Middle frontal gyrus (tissue), 1 donor: ENCODE data around the gene BHLHA15.

Source experiments
- DNase-seq: peaks from one replicate; pipeline ENCODE4 v3.0.0-alpha.2; 2015; ENCODE audit warnings: low spot score; ENCODE audit errors: extremely low spot score

The BHLHA15 gene

GRCh38 chr7:98186452-98187137 is 24.6 kb upstream of the BHLHA15 start:
- no peak for DNase-seq

DNA sequence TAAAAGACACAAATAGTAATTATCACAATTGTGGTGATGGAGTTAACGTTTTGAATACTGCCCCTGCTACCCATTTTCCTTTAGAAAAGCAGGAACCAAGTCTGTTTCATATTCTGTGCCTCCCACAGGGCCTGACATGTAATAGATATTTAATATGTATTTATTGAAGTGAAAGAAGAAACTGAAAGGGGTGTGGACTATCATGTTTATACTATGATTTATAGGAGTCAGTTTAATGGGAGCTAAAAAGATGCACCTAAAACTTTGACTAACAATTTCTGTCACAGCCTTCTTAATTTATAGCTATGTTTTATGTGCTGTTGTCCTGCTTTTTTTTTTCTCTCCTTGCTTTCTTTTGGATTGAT is 24.1 kb upstream of the BHLHA15 start:
- DNase-seq, result no peak

DNA sequence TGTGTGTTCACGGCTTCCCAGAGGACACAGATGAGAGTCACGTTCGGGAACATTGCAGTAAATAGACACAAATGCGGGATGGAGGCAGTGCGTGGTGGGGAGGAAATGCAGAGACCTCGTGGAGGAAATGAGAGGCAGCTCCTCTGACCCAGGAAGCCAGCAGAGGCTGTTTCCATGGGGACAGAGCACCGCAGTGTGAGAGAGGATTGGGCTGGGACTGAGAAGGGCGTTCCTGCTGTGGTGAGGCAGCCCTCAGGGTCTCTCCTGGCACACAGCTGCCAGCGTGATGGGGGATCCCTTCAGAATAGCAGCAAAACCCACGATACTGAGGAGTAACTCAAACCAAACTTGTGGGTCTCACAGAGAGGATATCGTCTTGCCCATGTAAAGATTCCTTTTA is 21.7 kb upstream of the BHLHA15 start:
- DNase-seq, result no peak

- no peak for DNase-seq
These were observed 19.4 kb upstream of the BHLHA15 start for GRCh38 chr7:98191668-98192431.

DNA sequence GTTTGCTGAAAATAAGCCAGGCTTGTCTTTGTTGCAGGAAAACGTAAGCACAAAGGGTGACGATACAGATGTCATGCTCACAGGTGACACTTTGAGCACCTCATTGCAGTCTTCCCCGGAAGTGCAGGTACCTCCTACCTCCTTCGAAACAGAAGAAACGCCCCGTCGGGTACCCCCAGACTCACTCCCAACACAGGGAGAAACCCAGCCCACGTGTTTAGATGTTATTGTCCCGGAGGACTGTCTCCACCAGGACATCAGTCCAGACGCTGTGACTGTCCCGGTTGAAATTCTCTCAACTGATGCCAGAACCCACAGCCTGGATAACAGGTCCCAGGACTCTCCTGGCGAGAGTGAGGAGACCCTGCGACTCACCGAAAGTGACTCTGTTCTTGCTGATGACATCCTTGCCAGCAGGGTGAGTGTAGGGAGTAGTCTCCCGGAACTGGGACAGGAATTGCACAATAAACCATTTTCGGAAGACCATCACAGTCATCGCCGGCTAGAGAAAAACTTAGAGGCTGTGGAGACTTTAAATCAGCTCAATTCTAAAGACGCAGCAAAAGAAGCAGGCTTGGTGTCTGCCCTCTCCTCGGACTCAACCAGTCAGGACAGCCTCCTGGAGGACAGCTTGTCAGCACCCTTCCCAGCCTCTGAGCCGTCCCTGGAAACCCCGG is 18.3 kb upstream of the BHLHA15 start:
- DNase-seq, result no peak

DNA sequence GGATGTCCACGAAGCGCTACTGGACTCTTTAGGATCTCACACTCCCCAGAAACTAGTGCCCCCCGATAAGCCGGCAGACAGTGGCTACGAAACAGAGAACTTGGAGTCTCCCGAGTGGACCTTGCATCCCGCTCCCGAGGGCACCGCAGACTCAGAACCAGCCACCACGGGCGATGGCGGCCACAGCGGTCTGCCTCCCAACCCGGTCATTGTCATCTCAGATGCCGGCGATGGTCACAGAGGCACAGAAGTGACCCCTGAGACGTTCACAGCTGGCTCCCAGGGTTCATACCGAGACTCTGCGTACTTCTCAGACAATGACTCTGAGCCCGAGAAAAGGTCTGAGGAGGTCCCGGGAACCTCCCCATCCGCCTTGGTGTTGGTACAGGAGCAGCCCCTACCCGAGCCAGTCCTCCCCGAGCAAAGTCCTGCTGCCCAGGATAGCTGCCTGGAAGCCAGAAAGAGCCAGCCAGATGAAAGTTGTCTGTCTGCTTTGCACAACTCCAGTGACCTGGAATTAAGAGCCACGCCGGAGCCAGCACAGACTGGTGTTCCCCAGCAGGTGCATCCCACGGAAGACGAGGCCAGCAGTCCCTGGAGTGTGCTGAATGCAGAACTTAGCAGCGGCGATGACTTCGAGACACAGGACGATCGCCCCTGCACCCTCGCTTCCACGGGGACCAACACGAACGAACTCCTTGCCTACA is 17.6 kb upstream of the BHLHA15 start:
- no peak for DNase-seq

GRCh38 chr7:98194186-98194585 is 17.1 kb upstream of the BHLHA15 start:
- DNase-seq, result no peak

DNA sequence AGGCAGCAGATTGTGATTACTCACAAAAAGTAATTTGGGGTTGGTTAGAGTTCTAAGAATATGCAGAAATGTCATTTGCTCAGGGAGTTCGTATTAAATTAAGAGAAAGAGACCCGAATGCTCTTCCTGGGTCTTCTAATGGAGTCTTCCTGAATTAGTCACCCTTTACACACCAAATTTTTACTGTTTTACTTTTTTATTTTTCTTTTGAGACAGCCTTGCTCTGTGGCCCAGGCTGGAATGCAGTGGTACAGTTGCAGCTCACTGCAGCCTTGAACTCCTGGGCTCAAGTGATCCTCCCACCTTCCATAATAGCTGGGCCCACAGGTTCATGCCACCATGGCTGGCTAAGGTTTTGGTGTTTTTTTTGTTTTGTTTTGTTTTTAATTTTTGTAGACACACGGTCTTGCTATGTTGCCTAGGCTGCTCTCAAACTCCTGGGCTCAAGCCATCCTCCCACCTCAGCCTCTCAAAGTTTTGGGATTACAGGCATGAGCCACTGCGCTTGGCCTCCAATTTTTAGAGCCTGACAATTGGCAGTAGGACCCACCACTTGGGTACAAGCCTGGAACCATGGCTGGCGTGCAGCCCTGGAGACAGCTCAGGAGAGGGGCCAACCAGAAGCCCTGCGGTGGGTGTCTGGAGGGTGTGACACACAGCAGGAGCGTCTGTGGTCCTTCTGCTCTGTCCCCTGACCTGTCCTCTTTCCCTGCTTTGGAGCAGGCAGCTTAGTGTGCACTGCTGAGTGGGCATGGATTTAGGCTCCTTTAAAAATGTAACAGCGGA is 16.4 kb upstream of the BHLHA15 start:
- DNase-seq, result no peak

- no peak for DNase-seq
These were observed 14.3 kb upstream of the BHLHA15 start for GRCh38 chr7:98196706-98197605.

- DNase-seq, result no peak
These were observed 12.1 kb upstream of the BHLHA15 start for GRCh38 chr7:98199131-98199530.

DNA sequence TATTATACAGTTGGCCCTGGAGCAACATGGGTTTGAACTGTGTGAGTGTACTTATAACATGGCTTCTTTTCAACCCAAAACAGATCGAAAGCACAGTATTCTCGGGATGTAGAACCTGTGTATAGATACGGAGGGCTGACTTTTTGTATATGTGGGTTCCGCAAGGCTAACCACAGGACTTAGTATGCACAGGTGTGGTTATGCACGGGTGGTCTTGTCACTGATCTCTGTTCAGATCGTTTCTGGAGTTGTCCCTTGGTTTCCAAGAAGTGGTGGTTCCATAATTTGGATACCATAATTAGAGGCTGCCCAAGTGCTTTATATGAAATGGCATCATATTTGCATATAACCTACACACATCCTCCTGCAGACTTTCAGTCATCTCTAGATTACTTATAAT is 10.9 kb upstream of the BHLHA15 start:
- no peak for DNase-seq

DNA sequence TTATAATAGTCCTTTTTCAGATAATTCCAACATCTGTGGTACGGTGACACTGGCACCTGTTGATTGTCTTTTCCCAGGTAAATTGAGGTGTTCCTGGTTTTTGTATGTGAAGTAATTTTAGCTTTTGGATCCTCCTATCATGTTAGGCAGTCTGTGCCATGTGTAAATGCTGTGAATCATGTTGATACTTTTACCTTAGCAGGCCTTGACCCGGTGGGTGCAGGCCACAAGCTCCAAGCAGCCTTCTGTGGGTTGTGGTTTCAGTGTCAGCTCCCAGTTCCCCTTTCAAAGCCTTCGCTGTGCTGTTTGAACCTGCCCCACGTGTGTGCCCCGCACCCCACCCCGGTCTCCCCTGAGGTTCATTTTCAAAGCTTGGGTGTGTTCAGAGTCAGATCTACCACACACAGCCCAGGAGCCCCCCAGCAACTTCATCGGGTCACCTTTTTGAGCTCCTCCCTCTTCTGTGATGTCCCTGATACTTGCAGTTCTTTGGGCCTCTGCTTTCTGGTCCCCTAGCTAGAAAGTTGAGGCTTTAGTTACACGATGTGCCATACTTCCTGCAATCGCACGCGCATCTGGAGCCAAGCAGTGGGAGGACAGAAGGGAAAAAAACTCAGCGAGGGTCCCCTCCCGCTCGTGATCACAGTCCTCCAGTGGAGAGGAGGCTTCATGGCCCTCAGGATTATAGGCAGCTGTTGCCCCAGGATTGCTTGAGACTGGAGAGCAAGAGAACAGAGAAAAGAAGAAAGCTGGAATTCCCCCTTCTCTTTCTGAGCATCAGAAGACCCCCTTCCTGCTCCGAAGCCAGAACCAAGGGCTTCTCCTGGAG is 8.7 kb upstream of the BHLHA15 start:
- DNase-seq, result no peak

DNA sequence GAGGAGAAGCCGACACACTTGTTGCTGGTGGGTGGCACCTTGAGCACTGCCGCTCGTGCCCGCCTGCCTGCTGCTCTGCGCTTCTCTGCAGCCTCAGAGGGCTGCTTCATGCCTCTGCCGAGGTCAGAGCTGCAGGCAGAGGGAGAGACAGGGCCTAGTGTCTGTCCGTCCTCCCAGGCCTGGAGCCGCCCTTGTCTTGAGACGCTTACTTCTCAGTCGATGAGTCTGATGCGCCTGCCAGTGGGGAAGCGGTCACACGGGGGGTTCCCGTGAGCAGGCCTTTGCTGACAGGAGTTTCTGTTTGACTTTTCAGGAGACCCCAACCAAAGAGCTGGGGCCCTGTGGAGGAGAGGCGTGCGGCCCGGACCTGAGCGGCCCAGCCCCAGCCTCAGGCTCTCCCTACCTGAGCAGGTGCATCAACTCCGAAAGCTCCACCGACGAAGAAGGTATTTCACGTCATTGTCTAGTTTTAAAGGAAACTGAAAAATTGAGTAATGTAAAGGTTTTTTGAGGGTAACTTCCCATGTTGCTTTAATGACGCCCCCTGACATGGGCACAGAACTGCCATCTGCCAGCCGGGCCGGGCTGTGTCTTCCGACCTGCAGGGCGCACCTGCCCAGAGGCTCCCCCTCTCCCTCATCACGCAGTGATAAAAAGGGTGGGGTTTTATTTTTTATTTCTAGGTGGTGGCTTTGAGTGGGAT is 7.8 kb upstream of the BHLHA15 start:
- no peak for DNase-seq

GRCh38 chr7:98203964-98204605 is 7.2 kb upstream of the BHLHA15 start:
- DNase-seq, result no peak

DNA sequence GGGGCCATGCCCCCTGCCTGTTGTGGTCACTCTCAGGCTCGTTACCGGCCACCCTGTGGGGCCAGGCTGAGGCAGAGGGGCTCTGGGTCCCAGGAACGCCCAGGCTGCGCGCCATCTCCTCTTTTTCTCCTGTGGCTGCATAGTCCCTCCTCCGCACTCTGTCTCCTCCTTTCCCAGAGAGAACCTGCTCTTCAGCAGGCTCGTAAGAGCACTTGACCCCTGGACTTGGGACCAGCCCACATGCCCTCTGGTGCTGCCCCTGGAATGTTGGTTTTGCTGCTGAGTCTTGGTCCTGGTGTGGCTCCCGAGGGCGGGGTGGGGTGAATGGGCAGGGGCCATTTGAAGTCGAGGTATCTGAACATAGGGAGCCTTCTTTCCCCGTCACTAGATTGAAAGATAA is 6.6 kb upstream of the BHLHA15 start:
- DNase-seq, result no peak

DNA sequence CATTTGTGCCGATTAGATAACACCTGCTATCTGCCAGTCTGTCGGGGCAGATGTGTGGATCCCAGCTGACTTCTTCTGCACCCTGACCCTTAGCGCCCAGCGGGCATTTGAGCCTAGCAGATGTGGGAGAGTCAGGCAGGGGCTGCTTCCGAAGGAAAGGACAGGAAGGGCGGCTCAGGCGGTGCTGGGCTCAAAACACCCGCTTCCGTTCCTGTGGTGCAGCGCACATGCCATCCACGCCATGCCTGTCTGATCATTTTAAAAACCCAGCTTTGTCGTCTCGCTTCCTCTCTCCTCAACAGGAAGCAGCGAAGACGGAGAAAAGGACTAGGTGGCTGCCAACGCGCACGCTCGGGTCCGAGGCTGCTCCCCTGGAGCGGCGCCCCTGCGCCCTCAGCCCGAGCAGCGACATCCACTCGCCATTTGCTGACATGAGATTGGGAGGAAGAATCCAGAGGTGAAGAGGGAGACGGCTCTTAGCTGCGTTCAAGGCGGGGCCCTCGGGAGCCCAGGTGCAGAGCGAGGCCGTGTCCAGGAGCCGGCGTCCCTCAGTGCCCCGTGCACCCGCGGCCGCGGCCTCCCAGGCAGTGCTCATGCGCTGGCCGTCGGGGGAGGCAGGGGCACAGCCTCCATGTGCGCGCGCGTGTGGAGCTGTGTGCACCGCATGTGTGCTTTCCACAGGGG is 5.9 kb upstream of the BHLHA15 start:
- DNase-seq, result no peak
